Measurements from ENCODE around the gene USP53. TPM values are rescaled to one million over a fixed set of nuclear protein-coding genes. Genes with fewer than 3 reads are reported as not detected.

Gene USP53
- total and polyA plus RNA-seq, 9 of the 15 experiments (the other 6 are each of a cell fraction or from before 2014, with no cell fraction given): 2.9 to 9.6 (median 8.3) TPM

- H4K20me1 ChIP-seq (replicated peaks; ENCODE audit: control insufficient read depth, insufficient read depth, low read length): no peaks in the 10 kb centered on the region
- no peaks in the 10 kb centered on the region for H3K9me3 ChIP-seq (replicated peaks; ENCODE audit: control insufficient read depth, insufficient read depth, low read depth, low read length)
- no peak overlapping the region for H3K4me2 ChIP-seq (ENCODE audit: insufficient read depth, low read length)
- no peak overlapping the region for H2AFZ ChIP-seq (ENCODE audit: low read depth, low read length)
- WGBS (ENCODE audit: insufficient coverage, low coverage, missing lambda C conversion rate): 0% methylated on average over 1 of the region's 1 CpG
- H3K36me3 ChIP-seq (ENCODE audit: control insufficient read depth, insufficient read depth, low read length): no peaks in the 10 kb centered on the region
- DNase-seq (ENCODE audit: extremely low read depth in 1 of 4, low spot score in 3 of 4) (no peak), FAIRE-seq (no peak), ATAC-seq (no peak)
- H3K27me3 ChIP-seq (ENCODE audit: control insufficient read depth in 2 of 2, insufficient read depth in 2 of 2, low read length in 2 of 2): peaks cover 0 to 3% of the 10 kb centered on the region in 2 experiments; a peak in 3 of 5 replicates
- H3K79me2 ChIP-seq (ENCODE audit: control insufficient read depth, insufficient read depth, low read length): no peaks in the 10 kb centered on the region
- H3K9me1 ChIP-seq (ENCODE audit: control insufficient read depth, insufficient read depth, low read length): no peaks in the 10 kb centered on the region
- POLR2A ChIA-PET: interaction anchor here (0.7 kb wide), 1 partner anchor 14 kb away, joined by 3 read pairs; no protein-coding TSS in a partner anchor
- no peaks in the 10 kb centered on the region for H3K4me1 ChIP-seq (replicated peaks in 1 of 2; ENCODE audit: control insufficient read depth in 2 of 2, insufficient read depth in 2 of 2, low read length in 2 of 2)
- H3K4me3 ChIP-seq: no peak overlapping the region
- CTCF ChIA-PET (ENCODE audit: low intra/inter-chr PET ratio): no interaction called here
- in situ Hi-C loops (cut with MboI): no loop called here
- H3K27ac ChIP-seq (ENCODE audit: extremely low read depth, low read depth, low read length): no peak overlapping the region
- TF ChIP-seq ZNF407 (IDR thresholded peaks at IDR 0.05; ENCODE audit: low read depth): no peak
- TF ChIP-seq ZC3H8 (IDR thresholded peaks at IDR 0.05): no peak
- TF ChIP-seq ATF3 (IDR thresholded peaks at IDR 0.05): no peak
- no peak for TF ChIP-seq ATF3 (CRISPR knock-in tag; conservative IDR thresholded peaks at IDR 0.05)
- intact Hi-C loops (cut with micrococcal nuclease): no loop called here
- no TSS peak for BruUV-seq (replicated peaks)
- no peak overlapping the region for H3K9ac ChIP-seq (ENCODE audit: insufficient read depth in 1 of 2, low read depth in 2 of 2, low read length in 2 of 2)
Observed at GRCh38 chr4:119179011-119179410, 33.5 kb upstream of the USP53 start.
